HG03139 (cell line): ENCODE results near the gene CLCNKB.
"Not testable (repeated sequence)": the region's sequence is repeated elsewhere in the genome, so short reads cannot be mapped to it uniquely, and the experiment has no call there.

ENCODE experiments used
- ATAC-seq: cut with Tn5 transposase; IDR thresholded peaks from one replicate; pipeline ENCODE4 v1.9.1; 2021; ENCODE audit not compliant: unreplicated experiment

Gene CLCNKB

GRCh38 chr1:16043521-16043920, at the start of gene CLCNKB:
CLCNKB (plus strand) TSS chr1:16043782; CDS start chr1:16044493, 711 bp downstream.
- ATAC-seq = no peak

- ATAC-seq = no peak
These were observed 49.5 kb upstream of the CLCNKB start for GRCh38 chr1:15994081-15994480.

GRCh38 chr1:15994590-15995351, 48.8 kb upstream of the CLCNKB start:
- ATAC-seq = no peak

- ATAC-seq = no peak
These were observed 46.5 kb upstream of the CLCNKB start for GRCh38 chr1:15997076-15997585.

- ATAC-seq = no peak
These were observed 45.8 kb upstream of the CLCNKB start for GRCh38 chr1:15997637-15998280.

- ATAC-seq = no peak
These were observed 44.7 kb upstream of the CLCNKB start for GRCh38 chr1:15998929-15999328.

GRCh38 chr1:16001274-16001673, 42.3 kb upstream of the CLCNKB start:
- not testable (repeated sequence) for ATAC-seq

- ATAC-seq = no peak
These were observed 38.0 kb upstream of the CLCNKB start for GRCh38 chr1:16005597-16005996.

GRCh38 chr1:16006010-16006409, 37.6 kb upstream of the CLCNKB start:
- ATAC-seq = no peak

GRCh38 chr1:16006552-16007485, 36.8 kb upstream of the CLCNKB start:
- no peak for ATAC-seq

GRCh38 chr1:16007671-16008341, 35.8 kb upstream of the CLCNKB start:
- ATAC-seq = no peak

- ATAC-seq = no peak
These were observed 34.5 kb upstream of the CLCNKB start for GRCh38 chr1:16009030-16009460.

GRCh38 chr1:16009678-16010077, 33.9 kb upstream of the CLCNKB start:
- ATAC-seq = no peak

GRCh38 chr1:16010837-16011236, 32.7 kb upstream of the CLCNKB start:
- ATAC-seq = no peak

- ATAC-seq = no peak
These were observed 31.5 kb upstream of the CLCNKB start for GRCh38 chr1:16011936-16012589.

GRCh38 chr1:16012590-16013219, 30.9 kb upstream of the CLCNKB start:
- ATAC-seq = no peak

- no peak for ATAC-seq
These were observed 30.2 kb upstream of the CLCNKB start for GRCh38 chr1:16013220-16013907.

- ATAC-seq = no peak
These were observed 29.7 kb upstream of the CLCNKB start for GRCh38 chr1:16013908-16014258.
